Jurkat, Clone E6-1 (cell line): ENCODE measurements around the gene ARFIP2.
A peak's percentile ranks its signal among the peaks of the same experiment; 100 is the strongest.

Experiments
- DNase-seq: peaks from one replicate; pipeline ENCODE4 v3.0.0-alpha.2; 2011; ENCODE audit warnings: low read depth, low spot score
- H3K4me3 ChIP-seq: 2 replicates; pipeline ENCODE4 v1.5.1; 2011; ENCODE audit warnings: mild to moderate bottlenecking, low read length, control low read depth, moderate library complexity

ARFIP2 gene

GRCh38 chr11:6486256-6486655, 5.1 kb upstream of the ARFIP2 start:
- DNase-seq = no peak
- H3K4me3 ChIP-seq = no peak overlapping the region

- H3K4me3 ChIP-seq = no peak overlapping the region
- no peak for DNase-seq
Observed at GRCh38 chr11:6485661-6486060, 4.5 kb upstream of the ARFIP2 start.

- H3K4me3 ChIP-seq = no peak overlapping the region
- DNase-seq = no peak
Observed at GRCh38 chr11:6483015-6483414, 1.9 kb upstream of the ARFIP2 start.

- peak overlapping the region; percentile 79 for H3K4me3 ChIP-seq
Observed at GRCh38 chr11:6482441-6482840, 1.3 kb upstream of the ARFIP2 start.

GRCh38 chr11:6481924-6482275, 769 bp upstream of the ARFIP2 start:
- DNase-seq = no peak
- peak overlapping the region; percentile 79 for H3K4me3 ChIP-seq

More at GRCh38 chr11:6482441-6482840, 1.3 kb upstream of the ARFIP2 start:
- no peak for DNase-seq

GRCh38 chr11:6480299-6480914, 724 bp downstream of the ARFIP2 start:
- peak overlapping the region; percentile 79 for H3K4me3 ChIP-seq
- DNase-seq = no peak

GRCh38 chr11:6476571-6476970, 4.6 kb downstream of the ARFIP2 start:
- H3K4me3 ChIP-seq = no peak overlapping the region
- no peak for DNase-seq

- H3K4me3 ChIP-seq = no peak overlapping the region
- no peak for DNase-seq
Observed at GRCh38 chr11:6475936-6476335, 5.2 kb downstream of the ARFIP2 start.

- DNase-seq = no peak
- H3K4me3 ChIP-seq = no peak overlapping the region
Observed at GRCh38 chr11:6474806-6475500, 6.2 kb downstream of the ARFIP2 start.

- H3K4me3 ChIP-seq = no peak overlapping the region
- no peak for DNase-seq
Observed at GRCh38 chr11:6474413-6474792, 6.7 kb downstream of the ARFIP2 start.

GRCh38 chr11:6473451-6474412, 7.4 kb downstream of the ARFIP2 start, which contains the start of gene TRIM3:
Gene TRIM3, minus strand, starts transcription at chr11:6473941. Its CDS starts 8,246 bp downstream, at chr11:6465695.
- no peak for DNase-seq
- peak within 1 kb of the TSS; percentile 70 for H3K4me3 ChIP-seq

GRCh38 chr11:6472934-6473333, 8.2 kb downstream of the ARFIP2 start:
- DNase-seq = no peak
- peak overlapping the region; percentile 70 for H3K4me3 ChIP-seq

- no peak overlapping the region for H3K4me3 ChIP-seq
- no peak for DNase-seq
Observed at GRCh38 chr11:6469599-6469998, 11.5 kb downstream of the ARFIP2 start.

GRCh38 chr11:6468712-6469495, 12.2 kb downstream of the ARFIP2 start:
- no peak overlapping the region for H3K4me3 ChIP-seq
- DNase-seq = no peak

GRCh38 chr11:6459099-6459450, 22.1 kb downstream of the ARFIP2 start:
- H3K4me3 ChIP-seq = no peak overlapping the region
- DNase-seq = no peak

GRCh38 chr11:6458352-6459098, 22.6 kb downstream of the ARFIP2 start:
- H3K4me3 ChIP-seq = no peak overlapping the region
- DNase-seq = no peak

GRCh38 chr11:6457581-6458320, 23.4 kb downstream of the ARFIP2 start:
- DNase-seq = no peak
- no peak overlapping the region for H3K4me3 ChIP-seq
